Measurements from ENCODE around the gene ZNF438.

The ZNF438 gene

DNA sequence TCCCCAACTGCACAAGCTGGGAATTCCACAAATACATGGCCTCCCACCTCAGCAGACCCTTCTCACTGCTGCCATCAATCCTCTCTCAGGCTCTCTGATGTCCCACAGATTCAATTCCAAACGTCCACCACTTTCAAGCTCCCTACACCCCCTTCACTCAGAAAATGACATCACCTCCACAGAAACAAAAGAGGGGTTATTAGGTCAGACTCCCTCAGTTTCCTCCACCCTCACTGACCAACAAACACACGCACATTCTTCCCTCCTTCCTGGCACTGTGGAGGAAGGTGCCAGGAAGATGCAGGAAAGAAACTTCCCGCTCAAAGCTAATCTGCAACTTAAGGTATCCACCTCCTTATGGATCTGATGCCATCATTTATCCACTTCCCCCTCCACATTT is 18.3 kb downstream of the ZNF438 start:
- DNase-seq (ENCODE audit: low read depth), result no peak

DNA sequence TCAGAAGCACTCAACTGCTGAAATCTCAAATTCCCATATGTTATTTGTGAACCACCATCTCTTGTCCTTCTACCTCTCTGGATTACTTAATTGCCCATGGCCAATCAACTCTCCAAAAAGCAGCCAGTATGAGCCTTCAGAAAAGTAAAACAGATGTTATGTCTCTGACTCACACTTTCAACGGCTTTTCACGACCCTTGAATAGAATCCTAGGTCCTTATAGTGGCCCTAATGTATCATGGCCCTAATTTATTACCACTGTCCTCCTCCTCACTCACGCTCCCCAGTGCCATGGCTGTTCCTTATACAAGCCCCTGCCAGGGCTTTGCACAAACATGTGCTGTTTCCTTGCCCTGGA is 20.0 kb downstream of the ZNF438 start:
- no peak for DNase-seq (ENCODE audit: low read depth)

DNA sequence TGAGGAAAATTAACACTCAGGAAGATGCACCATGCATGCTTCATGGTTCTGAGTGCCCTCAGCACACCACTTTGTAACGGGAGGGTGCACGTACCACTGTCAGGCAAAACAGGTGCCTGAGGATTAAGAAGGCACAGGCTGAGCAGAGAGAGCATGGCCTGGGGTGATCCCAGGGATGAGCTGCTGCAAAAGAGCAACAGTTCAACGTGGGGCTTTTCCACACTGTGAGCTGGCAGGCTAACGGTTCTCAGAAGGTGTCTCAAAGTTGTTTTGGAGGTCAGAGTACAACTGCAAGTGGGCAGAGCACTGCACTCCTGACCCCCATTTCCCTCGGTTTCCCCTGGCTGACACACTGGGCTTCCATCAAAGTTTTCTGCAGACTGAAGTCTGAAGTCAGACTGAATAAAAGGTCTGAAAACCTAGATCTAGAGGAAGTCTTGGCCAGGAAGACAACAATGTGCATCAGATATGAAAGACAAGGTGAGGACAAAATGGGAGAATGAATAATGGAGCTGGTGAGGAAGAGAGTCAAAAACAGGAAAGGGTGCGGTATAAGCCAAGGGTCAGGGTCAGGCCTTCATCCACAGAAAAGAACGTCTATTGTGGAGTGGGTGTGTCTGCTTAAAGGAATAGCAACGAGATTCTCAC is 20.5 kb downstream of the ZNF438 start:
- DNase-seq (ENCODE audit: low read depth), result no peak

DNA sequence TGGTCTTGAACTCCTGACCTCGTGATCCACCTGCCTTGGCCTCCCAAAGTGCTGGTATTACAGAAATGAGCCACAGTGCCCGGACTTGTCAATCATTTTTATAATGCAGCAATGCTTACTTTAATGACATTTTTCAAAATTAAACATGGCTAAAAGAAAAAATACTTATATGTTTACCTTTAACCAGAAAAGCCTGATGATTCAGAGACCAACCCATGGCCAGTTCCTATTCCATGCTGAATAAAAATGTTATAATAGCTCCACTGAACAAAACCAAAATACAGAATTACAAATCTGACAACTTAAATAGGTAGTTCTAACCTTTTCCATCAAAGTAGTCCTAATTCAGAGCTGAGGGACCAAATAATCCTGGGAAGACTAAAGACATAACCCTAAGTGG is 21.6 kb downstream of the ZNF438 start:
- DNase-seq (ENCODE audit: low read depth), result no peak

DNA sequence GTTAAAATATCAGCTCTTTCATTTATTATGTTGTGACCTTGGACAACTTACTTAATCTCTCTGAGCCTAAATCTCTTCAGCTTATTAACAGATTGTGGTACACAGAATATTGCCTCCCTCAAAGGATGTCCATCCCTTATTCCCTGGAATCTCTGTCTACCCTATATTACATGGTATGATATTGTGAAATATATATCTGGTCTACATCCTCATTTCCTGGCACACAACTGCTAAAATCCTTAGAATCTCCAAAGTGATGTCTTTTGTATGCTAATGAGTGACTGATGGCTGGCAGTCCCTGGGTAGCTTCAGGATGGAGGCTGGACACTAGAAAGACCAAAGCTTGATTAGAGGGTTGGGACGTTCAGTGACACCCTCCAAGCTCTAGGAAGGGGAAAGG is 25.8 kb downstream of the ZNF438 start:
- DNase-seq (ENCODE audit: low read depth), result no peak

DNA sequence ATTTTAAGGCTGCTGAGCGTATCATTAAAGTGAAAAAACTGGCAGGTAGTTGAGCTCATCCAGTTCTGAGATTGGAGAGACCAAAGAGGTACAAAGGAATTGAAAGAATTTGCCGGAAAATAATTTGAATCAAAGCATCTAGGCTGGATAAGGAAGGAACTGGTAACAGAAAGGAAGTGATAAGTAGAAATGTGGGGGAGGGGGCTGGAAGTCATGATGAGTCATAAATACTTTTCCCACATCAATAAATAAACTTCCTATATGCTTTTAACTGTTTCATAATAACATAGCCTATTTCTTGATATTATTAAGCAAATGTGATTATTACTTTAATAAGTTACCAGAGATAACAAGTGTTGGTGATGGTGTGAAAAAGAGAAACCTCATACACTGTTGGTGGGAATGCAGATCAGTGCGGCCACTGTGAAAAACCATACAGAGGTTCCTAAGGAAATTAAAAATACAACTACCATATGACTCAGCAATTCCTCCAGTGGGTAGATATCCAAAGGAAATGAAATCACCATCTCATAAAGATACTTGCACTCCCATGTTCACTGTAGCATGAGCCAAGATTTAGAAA is 27.0 kb downstream of the ZNF438 start:
- peak; percentile 44 for DNase-seq (ENCODE audit: low read depth)

DNA sequence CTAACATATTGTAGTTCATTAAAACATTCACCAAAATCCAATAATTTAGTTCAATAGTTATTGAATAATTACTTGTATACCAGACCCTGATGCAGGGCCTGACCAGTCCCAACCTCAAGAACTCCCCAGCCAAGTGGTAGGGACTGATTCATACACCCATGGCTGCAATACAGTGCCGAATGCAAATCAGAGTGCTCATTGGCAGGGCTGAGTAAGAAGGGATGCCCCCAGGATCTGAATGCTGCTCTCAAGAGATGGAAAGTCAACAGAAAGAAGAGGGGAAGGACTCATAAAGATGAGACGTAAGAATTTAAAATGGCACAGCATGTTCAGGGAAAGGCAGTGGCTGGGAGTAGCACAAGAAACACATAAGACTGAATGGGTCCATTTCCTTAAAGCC is 29.9 kb downstream of the ZNF438 start:
- no peak for DNase-seq (ENCODE audit: low read depth)

DNA sequence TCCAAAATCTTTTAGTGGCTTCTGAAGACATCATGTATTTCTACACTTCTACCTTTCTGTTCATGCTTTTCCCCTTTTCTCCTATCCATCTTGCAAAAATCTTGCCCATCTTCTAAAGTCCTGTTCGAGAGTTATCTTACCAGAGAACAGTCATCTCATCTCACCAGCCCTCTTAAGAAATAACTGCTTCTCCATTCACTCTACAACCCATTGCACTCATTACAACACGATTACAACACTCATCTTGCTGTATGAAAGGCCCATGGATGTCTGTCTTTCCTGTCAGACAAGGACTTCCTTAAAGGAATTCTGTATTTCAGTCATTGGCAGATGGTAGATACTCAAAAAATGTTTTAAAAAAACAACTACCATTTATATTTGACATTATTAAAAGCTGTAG is 30.8 kb downstream of the ZNF438 start:
- no peak for DNase-seq (ENCODE audit: low read depth)

DNA sequence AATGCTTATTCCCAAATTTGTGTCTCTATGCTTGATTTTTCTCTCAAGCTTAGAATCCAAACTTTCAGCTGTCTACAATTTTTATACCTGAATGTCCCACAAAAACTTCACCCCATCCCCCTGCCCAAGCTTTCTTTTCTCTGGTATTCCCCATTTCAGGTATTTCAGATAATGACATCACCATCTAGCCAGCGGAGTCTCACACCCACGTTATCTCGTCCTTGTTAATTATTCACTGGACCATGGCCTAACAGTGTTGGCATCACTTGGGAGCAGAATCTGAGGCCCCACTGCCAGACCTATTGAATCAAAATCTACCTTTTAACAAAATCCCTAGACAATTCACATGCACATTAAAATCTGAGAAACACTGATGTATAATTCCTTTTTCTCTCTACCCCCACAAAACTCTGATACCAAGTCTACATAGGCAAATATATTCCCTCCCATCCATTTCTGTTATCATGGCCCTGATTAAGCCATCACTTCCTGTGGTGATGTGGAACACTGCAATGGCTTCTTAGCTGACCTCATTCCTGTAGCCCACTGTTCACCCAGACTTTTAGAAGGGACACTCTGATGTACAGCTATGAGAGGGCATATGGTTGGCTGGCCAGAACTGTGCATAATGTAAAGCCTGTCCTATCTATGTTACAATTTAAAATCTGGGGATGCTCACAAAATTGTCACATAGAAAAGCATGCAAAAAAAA is 31.4 kb downstream of the ZNF438 start:
- no peak for DNase-seq (ENCODE audit: low read depth)

DNA sequence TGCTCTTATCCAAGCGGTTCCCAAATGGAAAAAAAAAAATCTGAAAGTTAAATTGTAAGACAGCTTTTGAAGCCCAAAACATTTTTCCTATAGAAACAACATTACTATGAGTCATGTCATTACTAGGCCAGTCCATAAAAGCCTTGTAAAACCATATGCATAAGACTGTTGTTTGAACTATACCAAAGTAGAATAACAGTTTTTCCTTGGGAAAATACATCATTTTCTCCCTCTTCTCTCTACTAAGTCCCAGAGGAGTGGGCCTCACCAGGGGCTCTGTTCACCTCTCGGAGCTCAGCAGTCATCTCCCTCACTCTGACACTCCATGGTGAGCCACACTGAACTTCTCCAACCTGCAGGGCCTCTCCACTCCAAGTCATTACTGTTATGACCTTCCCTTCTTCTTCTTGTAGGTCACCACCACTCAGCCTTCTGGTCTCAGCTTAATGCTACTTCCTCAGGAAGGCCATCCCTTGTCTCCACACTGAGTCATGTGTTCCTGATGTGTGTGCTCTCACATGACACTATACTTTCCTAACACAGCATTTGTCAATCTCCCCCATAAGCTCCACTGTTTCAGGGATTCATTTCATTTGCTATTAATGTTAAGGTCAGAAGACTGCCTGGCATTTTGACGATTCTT is 32.5 kb downstream of the ZNF438 start:
- no peak for DNase-seq (ENCODE audit: low read depth)

DNA sequence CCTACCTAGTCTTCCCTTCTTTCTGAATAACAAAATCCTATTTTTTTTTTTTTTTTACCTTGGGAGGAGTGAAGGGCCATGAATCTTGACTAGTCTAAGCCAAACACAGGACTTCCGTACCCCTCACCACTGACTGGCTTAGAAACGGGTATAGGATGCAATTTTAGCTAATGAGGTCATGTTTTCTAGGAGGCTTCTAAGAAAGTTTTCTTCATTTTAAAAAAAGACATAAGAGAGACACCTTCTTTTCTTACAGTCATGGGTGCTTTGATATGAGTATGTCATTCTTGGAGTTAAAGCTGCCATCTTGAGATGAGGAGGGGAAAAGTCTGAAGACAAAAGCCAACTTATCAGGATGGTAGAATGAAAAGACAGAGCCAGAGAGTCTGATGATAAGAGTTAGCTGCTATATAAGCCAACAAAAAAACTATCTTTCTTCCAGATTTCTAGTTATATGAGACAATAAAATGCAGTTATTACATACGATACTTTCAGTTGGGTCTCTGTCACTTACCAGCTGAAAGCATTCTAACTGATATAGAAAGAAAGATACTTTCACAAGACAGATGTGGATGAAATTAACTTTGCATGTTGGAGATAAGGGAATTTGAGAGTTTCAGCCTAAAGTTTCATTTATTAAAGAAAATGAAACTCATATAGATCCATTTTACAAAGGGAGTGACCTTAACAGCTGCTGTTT is 34.0 kb downstream of the ZNF438 start:
- DNase-seq (ENCODE audit: low read depth), result no peak

DNA sequence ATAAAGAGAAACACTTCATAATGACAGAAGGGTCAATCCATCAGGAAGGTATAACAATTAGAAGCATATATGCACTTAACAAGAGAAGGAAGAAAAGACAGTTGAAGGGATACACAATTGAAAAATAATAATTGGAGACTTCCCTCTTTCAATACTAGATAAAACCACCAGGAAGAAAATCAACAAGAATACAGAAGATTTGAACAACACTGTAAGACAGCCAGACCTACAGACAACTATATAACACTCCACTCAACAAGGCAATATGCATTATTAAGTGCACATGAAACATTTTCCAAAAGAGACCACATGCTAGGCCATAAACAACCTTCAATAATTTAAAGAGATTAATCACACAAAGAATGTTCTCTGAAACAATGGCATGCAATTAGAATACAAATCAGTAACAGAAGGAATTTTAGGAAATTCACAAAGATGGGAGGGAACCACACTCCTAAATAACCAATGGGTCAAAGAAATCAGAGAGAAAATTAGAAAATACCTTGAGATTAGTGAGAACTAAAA is 35.1 kb downstream of the ZNF438 start:
- DNase-seq (ENCODE audit: low read depth), result no peak

DNA sequence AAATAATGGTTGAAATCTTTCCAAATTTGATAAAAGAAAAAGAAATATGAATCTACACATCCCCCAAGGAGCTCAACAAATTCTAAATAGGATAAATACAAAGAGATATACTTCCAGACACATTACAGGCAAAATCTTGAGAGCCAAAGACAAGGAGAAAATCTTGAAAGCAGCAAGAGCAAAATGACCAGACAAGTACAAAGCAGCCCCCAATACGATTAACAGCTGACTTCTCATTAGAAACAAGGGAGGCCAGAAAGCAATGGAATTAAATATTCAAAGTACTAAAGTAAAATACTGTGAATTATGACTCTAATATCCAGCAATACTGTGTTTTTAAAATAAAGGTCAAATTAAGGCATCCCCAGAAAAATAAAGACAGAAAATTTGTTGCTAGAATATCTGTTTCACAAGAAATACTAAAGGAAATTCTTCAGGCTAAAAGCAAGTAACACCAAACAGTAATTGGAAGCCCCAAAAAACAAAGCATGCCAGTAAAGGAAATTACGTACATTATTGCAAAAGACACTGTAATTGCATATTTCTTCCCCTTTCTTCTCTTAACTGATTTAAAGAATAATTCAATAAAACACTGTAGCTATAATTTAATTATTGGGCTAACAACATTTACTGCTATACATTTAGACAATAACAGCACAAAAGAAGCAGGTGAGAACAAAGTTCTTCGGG is 36.4 kb downstream of the ZNF438 start:
- DNase-seq (ENCODE audit: low read depth), result no peak

DNA sequence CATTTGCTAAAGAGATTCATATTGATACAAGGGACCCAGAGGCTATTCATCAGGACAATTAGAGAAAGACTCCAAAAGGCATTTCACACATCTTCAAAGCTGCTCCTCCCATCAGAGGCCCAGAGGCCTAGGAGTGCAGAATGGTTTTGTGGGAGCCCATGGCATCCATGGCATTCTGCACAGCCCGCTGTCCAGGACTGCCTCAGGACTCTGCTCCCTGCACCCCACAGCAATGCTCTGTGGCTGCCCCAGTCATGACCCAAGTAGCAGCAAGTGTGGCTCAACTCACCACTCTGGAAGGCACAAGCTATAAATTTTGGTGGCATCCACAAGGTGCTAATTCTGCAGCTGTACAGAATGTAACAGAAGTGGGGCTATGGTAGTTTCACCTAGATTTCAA is 38.5 kb downstream of the ZNF438 start:
- no peak for DNase-seq (ENCODE audit: low read depth)

DNA sequence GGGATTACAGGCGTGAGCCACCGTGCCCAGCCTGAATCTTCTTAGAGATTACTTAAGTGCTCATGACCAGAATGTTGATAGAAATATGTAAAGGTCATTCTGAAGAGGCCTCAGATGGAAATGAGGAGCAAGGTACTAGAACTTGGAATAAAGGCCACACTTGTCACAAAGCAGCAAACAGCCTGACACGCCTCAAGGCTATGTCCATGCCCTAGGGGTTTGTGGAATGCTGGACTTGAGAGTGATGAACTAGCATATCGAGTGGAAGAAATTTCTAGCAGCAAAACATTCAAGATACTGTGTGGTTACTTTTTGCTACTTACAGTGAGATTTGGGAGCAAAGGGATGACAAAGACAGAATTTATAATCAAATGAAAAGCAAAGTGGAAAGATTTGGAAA is 39.0 kb downstream of the ZNF438 start:
- DNase-seq (ENCODE audit: low read depth), result no peak

DNA sequence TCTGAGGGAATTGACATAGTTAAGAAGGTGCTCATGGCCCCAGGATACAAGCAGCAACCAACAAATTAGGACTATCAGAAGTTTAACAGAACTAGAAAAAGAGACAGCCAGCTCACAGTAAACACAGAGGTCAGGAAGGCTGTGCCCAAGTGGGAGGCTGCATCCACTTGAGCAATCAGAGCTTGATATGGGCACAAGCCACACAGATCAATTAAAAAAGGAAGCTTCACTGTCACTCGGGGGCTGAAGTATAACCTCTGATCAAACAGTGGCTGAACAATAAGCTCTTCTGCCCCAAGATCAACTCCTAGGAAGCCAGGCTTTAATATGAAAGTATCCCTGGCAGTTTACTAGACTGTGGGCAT is 40.0 kb downstream of the ZNF438 start:
- no peak for DNase-seq (ENCODE audit: low read depth)

DNA sequence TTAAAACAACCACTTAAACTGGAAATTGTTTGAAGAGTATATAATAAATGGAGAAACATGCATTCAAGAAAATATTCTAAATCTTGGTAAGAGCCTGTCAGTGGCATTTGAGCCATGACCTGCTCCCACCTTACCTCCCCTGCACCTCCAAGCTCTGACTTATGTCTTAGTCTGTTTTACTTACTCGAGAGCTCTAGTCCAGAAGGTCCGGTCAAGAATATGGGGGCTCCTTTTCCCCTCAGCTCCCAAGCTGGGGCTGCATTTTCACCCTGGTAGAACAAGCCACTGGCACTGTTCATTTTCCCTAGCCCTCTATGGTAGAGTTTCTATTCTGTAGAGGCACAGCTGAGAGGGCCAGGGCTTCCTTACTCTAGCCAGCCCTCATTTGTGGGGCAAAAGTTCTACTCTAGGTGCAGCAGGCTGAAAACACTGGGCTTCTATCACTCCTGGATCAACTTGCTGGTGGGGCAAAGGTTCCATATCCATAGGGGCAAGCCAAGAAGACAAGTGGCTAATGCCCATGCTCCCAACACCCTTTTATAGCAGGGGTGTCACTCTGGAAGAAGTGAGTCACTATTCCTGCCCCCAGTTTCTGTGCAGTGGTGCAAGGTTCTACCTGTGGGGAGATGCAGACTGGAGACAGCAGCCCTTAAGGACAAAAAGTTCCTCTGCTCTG is 40.6 kb downstream of the ZNF438 start:
- DNase-seq (ENCODE audit: low read depth), result no peak

DNA sequence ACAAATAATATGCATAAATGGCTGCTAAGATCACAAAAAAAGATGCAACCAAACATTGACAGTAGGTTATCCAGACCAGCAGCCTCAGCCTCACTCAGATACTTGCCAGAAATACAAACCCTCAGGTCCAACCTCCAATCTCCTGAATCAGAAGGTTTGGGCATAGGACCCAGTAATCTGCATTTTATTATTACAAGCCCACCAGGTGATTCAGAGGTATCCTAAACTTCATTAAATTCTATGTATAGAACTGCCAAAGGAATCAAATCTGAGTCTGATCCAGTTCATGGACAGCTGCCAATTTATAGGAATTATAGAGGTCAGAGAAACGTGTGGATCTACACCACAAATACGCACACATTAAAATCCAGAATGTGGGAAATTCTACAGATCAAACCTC is 41.3 kb downstream of the ZNF438 start:
- no peak for DNase-seq (ENCODE audit: low read depth)

DNA sequence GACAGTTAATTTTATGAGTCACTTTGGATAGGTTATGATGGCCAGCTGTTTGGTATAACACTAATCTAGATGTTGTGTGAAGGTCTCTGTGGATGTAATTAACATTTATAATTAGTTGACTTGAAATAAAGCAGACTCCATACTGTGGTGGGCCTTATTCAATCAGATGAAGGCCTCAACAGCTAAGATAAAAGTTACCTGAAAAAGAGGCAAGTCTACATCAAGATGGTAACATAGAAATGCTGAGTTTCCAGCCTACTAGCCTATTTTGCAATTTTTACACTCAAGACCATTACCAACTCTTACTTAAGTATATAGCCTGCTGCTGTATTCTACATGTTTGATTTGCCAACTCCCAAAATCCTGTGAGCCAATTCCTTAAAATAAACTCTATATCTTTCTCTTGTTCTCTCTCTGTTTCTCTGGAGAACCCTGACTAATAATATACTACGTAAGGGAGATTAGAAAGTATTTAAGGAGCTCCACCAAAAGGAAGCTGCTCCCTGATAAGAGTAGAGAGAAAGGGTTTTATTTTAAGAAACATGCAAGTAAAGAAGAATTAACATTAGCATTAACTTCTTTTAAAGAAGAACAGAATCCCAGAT is 42.7 kb downstream of the ZNF438 start:
- DNase-seq (ENCODE audit: low read depth), result no peak

DNA sequence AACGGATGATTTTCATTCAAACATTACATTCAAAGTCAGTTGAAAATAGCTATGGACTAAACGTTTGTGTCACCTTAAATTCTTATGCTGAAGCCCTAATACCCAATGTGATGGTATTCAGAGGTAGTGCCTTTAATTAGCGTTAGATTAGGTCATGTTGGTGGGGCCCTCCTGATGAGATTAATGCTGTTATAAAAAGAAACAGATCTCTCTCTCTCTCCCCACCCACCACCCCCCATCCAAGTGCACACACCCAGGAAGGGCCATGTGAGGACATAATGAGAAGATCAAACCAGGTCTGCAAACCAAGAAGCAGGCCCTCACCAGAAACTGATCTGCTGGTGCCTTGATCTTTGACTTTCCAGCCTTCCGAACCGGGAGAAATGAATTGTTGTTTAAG is 44.2 kb downstream of the ZNF438 start:
- no peak for DNase-seq (ENCODE audit: low read depth)

DNA sequence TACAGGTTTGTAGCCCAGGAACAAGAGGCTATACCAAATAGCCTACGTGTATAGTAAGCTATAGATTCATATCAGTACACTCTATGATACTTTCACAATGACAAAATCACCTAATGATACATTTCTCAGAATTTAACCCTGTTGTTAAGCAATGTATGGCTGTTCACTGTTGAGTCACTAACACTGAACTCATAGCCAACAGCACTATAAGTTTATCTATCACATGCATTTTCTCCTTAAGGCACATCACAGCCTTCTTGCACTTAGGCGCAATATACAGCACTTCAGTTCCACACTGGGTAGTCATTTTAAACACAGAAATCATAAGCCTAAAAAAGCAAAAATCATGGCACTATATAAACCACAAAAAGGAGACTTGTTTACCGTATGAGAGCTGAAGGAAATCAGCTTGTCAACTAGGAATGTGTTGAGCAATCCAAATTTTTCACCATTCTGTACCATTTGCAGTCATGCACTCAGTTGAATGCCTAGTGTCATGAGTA is 45.6 kb downstream of the ZNF438 start:
- no peak for DNase-seq (ENCODE audit: low read depth)

Data from GM04503 (cell line).